Body of pancreas (tissue), 4 donors: ENCODE data around the gene RAD51B. TPM values are rescaled to one million over a fixed set of nuclear protein-coding genes. Genes with fewer than 3 reads are reported as not detected.

ENCODE experiments used
- ATAC-seq: fragments of 150-250 bp; one replicate; pipeline ENCODE4 v1.9.1; 2016
- DNase-seq, 4 donors: peaks; one replicate each; pipeline ENCODE4 v3.0.0-alpha.2; 2019
- H3K27ac ChIP-seq, 4 donors: fragments of 200-600 bp; sonication (generic); 1 replicate in 3 of 4; 2 replicates in 1 of 4; pipeline versions ENCODE4 v1.5.1 to v1.6.1; 2016 to 2019; ENCODE audit warnings: mild to moderate bottlenecking in 1 of 4, mixed read lengths in 1 of 4, moderate library complexity in 1 of 4
- H3K27me3 ChIP-seq, 2 donors: fragments of 200-600 bp; sonication (generic); one replicate each; pipeline ENCODE4 v1.6.0; 2016; ENCODE audit warnings: mild to moderate bottlenecking in 1 of 2
- H3K36me3 ChIP-seq, 2 donors: fragments of 200-600 bp; sonication (generic); replicated peaks in 1 of 2; 2 replicates each; pipeline ENCODE4 v1.5.1; 2016; ENCODE audit warnings: low read depth in 2 of 2; ENCODE audit not compliant: insufficient read depth in 1 of 2
- H3K4me1 ChIP-seq: fragments of 200-600 bp; sonication (generic); one replicate; pipeline ENCODE4 v1.6.0; 2016
- H3K4me3 ChIP-seq, 2 donors: fragments of 200-600 bp; sonication (generic); 1 replicate in 1 of 2; 2 replicates in 1 of 2; pipeline ENCODE4 v1.5.1; 2016 to 2019
- H3K9me3 ChIP-seq, 3 donors: fragments of 200-600 bp; sonication (generic); 1 replicate in 2 of 3; 2 replicates in 1 of 3; pipeline ENCODE4 v1.5.1; 2016
- CTCF ChIP-seq, 7 experiments: fragments of 450-650 bp in 4 of 7; fragments of 200-600 bp in 3 of 7; sonication (generic) in 3 of 7; IDR thresholded peaks; one replicate each; pipeline ENCODE4 v1.5.1; 2016 to 2019; ENCODE audit warnings: antibody characterized with exemption in 7 of 7
- POLR2A ChIP-seq, 3 donors: fragments of 450-650 bp; IDR thresholded peaks; one replicate each; pipeline ENCODE4 v1.6.1; 2016; ENCODE audit warnings: antibody characterized with exemption in 3 of 3, mild to moderate bottlenecking in 2 of 3
- WGBS, 2 donors: methylation state at CpG; one replicate each; pipeline ENCODE4 v1.1.5; 2017; 5-methylcytosine and 5-hydroxymethylcytosine counted together
- intact Hi-C: fragments of 100-400 bp; cut with DNase I; formaldehyde crosslinking; loops from one replicate; pipeline ENCODE4 v1.15.1; 2023
- total RNA-seq, 2 donors: library from RNA; depleted of rRNA; stranded (reverse); fragments of >200 nt; gene quantifications; one replicate each; pipeline ENCODE4 v1.1.0, GENCODE V29; 2016

RAD51B gene
- total RNA-seq, 2 donors from 2014 or later, result 12.2 to 29.6 TPM

DNA sequence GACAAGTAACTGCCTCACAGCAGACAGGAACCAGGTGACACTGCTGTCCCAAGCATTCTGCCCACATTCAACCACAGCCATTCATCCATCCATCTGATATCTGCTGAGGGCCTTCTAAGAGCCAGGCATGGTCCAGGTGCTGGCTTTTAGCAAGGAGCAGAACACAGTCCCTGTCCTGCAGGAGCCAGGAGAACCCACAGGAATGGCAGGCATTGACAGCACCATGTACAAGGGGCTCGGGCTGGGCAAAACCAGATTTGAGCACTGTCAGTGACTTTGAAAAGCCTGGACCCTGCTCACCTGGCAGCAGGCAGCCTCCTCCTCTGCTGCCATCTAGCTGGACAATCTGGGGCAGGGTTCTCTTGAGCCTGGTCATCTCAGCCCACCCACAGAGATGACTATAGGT, 836.3 kb downstream of the RAD51B start:
- DNase-seq, result peak in 1 of 4 donors; percentile 49
- Histone ChIP-seq H3K9me3 (no peaks in the 10 kb centered on the region), H3K27me3 (no peaks in the 10 kb centered on the region), H3K36me3 (no peaks in the 10 kb centered on the region), H3K4me1 (peaks cover 31% of the 10 kb centered on the region), H3K4me3 (no peak overlapping the region), H3K27ac (no peak overlapping the region)
- no peak for ATAC-seq
- WGBS, 2 donors, result 55% methylated on average over 1 of the region's 1 CpG; no CpG with 5 or more reads in 1 of the 2 donors
- intact Hi-C loops, result no loop called here
- peak in 6 of 7 experiments; percentile 8 to 47 (median 38) for TF ChIP-seq CTCF (IDR thresholded peaks at IDR 0.05)
- TF ChIP-seq POLR2A (IDR thresholded peaks at IDR 0.05), result no peak

DNA sequence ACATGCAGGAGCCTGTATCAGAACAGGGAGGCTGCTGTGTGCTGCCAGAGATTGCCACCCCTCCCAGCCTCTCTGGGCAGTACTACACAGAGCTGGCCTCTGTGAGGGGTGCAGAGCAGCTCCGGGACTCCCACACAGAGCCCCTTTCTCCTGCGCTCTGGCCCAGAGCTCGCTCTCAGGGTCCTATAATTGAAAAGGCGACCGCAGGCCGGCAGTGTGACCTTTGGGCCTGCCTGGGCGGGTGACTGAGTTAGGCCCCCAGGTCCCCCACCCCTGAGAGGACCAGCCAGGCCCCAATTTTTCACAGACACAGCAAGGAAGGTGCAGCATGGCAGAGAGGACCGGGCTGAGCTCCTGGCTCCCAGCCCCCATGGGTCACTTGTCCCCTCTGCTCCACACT, 836.9 kb downstream of the RAD51B start:
- Histone ChIP-seq H3K27ac (no peak overlapping the region), H3K4me1 (peaks cover 26% of the 10 kb centered on the region), H3K36me3 (no peaks in the 10 kb centered on the region), H3K4me3 (no peak overlapping the region), H3K9me3 (no peaks in the 10 kb centered on the region), H3K27me3 (no peaks in the 10 kb centered on the region)
- DNase-seq (no peak), ATAC-seq (no peak)
- 93 to 94% methylated on average over 8 of the region's 8 CpGs for WGBS, 2 donors
- no peak for TF ChIP-seq POLR2A (IDR thresholded peaks at IDR 0.05)
- no peak for TF ChIP-seq CTCF (IDR thresholded peaks at IDR 0.05)
- intact Hi-C loops, result no loop called here

GRCh38 chr14:68657300-68658028, 837.9 kb downstream of the RAD51B start:
- peaks cover 26% of the 10 kb centered on the region for H3K4me1 ChIP-seq
- no peak overlapping the region for H3K4me3 ChIP-seq
- DNase-seq (no peak), ATAC-seq (no peak)
- H3K27me3 ChIP-seq, result no peaks in the 10 kb centered on the region
- H3K36me3 ChIP-seq, result no peaks in the 10 kb centered on the region
- no peak overlapping the region for H3K27ac ChIP-seq
- 98 to 100% methylated on average over 3 to 4 of the region's 4 CpGs for WGBS, 2 donors
- intact Hi-C loops, result no loop called here
- no peaks in the 10 kb centered on the region for H3K9me3 ChIP-seq
- TF ChIP-seq POLR2A (IDR thresholded peaks at IDR 0.05) (no peak), CTCF (IDR thresholded peaks at IDR 0.05) (no peak)

GRCh38 chr14:68658029-68658509, 838.5 kb downstream of the RAD51B start:
- DNase-seq (no peak), ATAC-seq (no peak)
- 86 to 92% methylated on average over 6 to 8 of the region's 8 CpGs for WGBS, 2 donors
- Histone ChIP-seq H3K27ac (no peak overlapping the region), H3K4me3 (no peak overlapping the region), H3K4me1 (peaks cover 26% of the 10 kb centered on the region), H3K36me3 (no peaks in the 10 kb centered on the region), H3K9me3 (no peaks in the 10 kb centered on the region), H3K27me3 (no peaks in the 10 kb centered on the region)
- intact Hi-C loops, result no loop called here
- TF ChIP-seq POLR2A (IDR thresholded peaks at IDR 0.05) (no peak), CTCF (IDR thresholded peaks at IDR 0.05) (no peak)
